Caco-2 (cell line): ENCODE measurements around the gene RUVBL1. TPM values are rescaled to one million over a fixed set of nuclear protein-coding genes. Genes with fewer than 3 reads are reported as not detected.

Source experiments
- BruUV-seq: library from RNA; stranded (reverse); fragments of 400-500 nt; replicated peaks from 2 replicates; lab custom pipeline; 2021; lab: Mats Ljungman, UMichigan
- CTCF ChIA-PET: fragments of 300-600 bp; sonication (Branson Sonifier 250); formaldehyde crosslinking; loops from one replicate; lab custom pipeline; 2022; ENCODE audit warnings: antibody characterized with exemption; lab: Charles Lee
- POLR2A ChIA-PET: fragments of 300-600 bp; sonication (Branson Sonifier 250); formaldehyde crosslinking; loops from one replicate; lab custom pipeline; 2022; ENCODE audit warnings: antibody characterized with exemption; lab: Charles Lee
- DNase-seq, 2 experiments: peaks; one replicate each; pipeline versions ENCODE4 v3.0.0 to v3.0.0-alpha.2; 2020 to 2022
- H3K27me3 ChIP-seq: replicated peaks from 2 replicates; pipeline ENCODE4 v1.6.0; 2011; ENCODE audit warnings: low read length; ENCODE audit not compliant: control insufficient read depth, insufficient read depth
- H3K36me3 ChIP-seq: 2 replicates; pipeline ENCODE4 v1.5.1; 2011; ENCODE audit warnings: low read length; ENCODE audit not compliant: control insufficient read depth, insufficient read depth
- H3K4me1 ChIP-seq: fragments of 250-450 bp; sonication (Bioruptor Pico); 2 replicates; pipeline ENCODE4 v1.5.1; 2020; ENCODE audit warnings: mild to moderate bottlenecking
- H3K4me3 ChIP-seq: 2 replicates; pipeline ENCODE4 v1.5.1; 2011; ENCODE audit warnings: low read depth, mild to moderate bottlenecking, control low read depth, low read length
- H3K9me3 ChIP-seq: fragments of 250-450 bp; sonication (Bioruptor Pico); 2 replicates; pipeline ENCODE4 v1.5.1; 2020; ENCODE audit warnings: mild to moderate bottlenecking, moderate library complexity
- H3K27ac Mint-ChIP-seq: one replicate; pipeline ENCODE4 v1.8.0; 2022; ENCODE audit warnings: mixed read lengths; ENCODE audit not compliant: unreplicated experiment
- H3K27me3 Mint-ChIP-seq: one replicate; pipeline ENCODE4 v1.8.0; 2022; ENCODE audit warnings: mixed read lengths; ENCODE audit not compliant: insufficient read depth, unreplicated experiment
- H3K36me3 Mint-ChIP-seq: one replicate; pipeline ENCODE4 v1.8.0; 2022; ENCODE audit warnings: mild to moderate bottlenecking, mixed read lengths; ENCODE audit not compliant: insufficient read depth, unreplicated experiment
- H3K4me1 Mint-ChIP-seq: one replicate; pipeline ENCODE4 v1.8.0; 2022; ENCODE audit warnings: low read depth, mixed read lengths; ENCODE audit not compliant: unreplicated experiment
- H3K4me3 Mint-ChIP-seq: one replicate; pipeline ENCODE4 v1.8.0; 2022; ENCODE audit warnings: mild to moderate bottlenecking, moderate library complexity, mixed read lengths; ENCODE audit not compliant: unreplicated experiment
- H3K9me3 Mint-ChIP-seq: one replicate; pipeline ENCODE4 v1.8.0; 2022; ENCODE audit warnings: mixed read lengths; ENCODE audit not compliant: unreplicated experiment
- intact Hi-C: fragments of 100-400 bp; cut with micrococcal nuclease; formaldehyde crosslinking; loops from one replicate; pipeline ENCODE4 v1.10.0; 2022; ENCODE audit not compliant: unreplicated experiment
- total RNA-seq: library from RNA; stranded (reverse); gene quantifications from 2 replicates; pipeline ENCODE4 v1.2.3, GENCODE V29; 2022
- TF ChIP-seq, protein P1 (sequence below), 2 experiments: fragments of 200-600 bp in 1 of 2; IDR thresholded peaks; 1 replicate in 1 of 2; 2 replicates in 1 of 2; pipeline versions ENCODE4 v1.5.1 to v1.8.0; 2011 to 2022; ENCODE audit warnings: antibody characterized with exemption in 1 of 2, control low read depth in 1 of 2, inconsistent platforms in 1 of 2, low read depth in 1 of 2, low read length in 1 of 2, mild to moderate bottlenecking in 1 of 2, moderate library complexity in 1 of 2; ENCODE audit not compliant: insufficient read depth in 1 of 2, severe bottlenecking in 1 of 2, unreplicated experiment in 1 of 2

Gene RUVBL1
- total RNA-seq, 1 experiment from 2014 or later: 56.4 TPM

DNA sequence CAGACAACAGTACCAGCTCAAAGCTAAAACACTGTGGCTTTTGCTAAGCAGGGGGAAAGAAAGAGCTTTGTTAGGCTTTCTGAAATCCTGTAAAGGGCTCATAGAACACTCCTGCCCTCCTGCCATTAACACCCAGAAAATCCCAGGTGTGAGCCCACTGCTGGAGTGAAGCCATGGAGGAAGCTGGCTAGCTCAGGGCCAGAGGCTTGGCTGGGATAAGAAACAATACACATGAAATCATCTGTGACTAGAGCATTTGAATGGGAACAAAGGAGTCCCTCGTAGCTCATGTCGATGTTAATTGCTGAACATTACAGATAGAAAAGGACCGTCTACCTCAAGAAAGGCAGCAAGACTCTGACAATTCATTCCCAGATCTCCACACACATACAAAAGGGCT is 23.5 kb downstream of the RUVBL1 start:
- H3K27ac Mint-ChIP-seq: no peak overlapping the region
- H3K27me3 Mint-ChIP-seq: no peaks in the 10 kb centered on the region
- no peaks in the 10 kb centered on the region for H3K9me3 ChIP-seq
- H3K27me3 ChIP-seq: no peaks in the 10 kb centered on the region
- TF ChIP-seq, protein P1, sequence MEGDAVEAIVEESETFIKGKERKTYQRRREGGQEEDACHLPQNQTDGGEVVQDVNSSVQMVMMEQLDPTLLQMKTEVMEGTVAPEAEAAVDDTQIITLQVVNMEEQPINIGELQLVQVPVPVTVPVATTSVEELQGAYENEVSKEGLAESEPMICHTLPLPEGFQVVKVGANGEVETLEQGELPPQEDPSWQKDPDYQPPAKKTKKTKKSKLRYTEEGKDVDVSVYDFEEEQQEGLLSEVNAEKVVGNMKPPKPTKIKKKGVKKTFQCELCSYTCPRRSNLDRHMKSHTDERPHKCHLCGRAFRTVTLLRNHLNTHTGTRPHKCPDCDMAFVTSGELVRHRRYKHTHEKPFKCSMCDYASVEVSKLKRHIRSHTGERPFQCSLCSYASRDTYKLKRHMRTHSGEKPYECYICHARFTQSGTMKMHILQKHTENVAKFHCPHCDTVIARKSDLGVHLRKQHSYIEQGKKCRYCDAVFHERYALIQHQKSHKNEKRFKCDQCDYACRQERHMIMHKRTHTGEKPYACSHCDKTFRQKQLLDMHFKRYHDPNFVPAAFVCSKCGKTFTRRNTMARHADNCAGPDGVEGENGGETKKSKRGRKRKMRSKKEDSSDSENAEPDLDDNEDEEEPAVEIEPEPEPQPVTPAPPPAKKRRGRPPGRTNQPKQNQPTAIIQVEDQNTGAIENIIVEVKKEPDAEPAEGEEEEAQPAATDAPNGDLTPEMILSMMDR (IDR thresholded peaks at IDR 0.05; ENCODE audit: insufficient read depth in 1 of 2, low read depth in 1 of 2, low read length in 1 of 2, severe bottlenecking in 1 of 2, unreplicated experiment in 1 of 2): no peak
- H3K9me3 Mint-ChIP-seq: no peaks in the 10 kb centered on the region
- peaks cover 43% of the 10 kb centered on the region for H3K36me3 Mint-ChIP-seq
- BruUV-seq: no TSS peak
- ChIA-PET CTCF (no interaction called here), POLR2A (no interaction called here)
- peaks cover 15% of the 10 kb centered on the region for H3K4me1 Mint-ChIP-seq
- no peak overlapping the region for H3K4me3 Mint-ChIP-seq
- H3K4me3 ChIP-seq: no peak overlapping the region
- peaks cover 2% of the 10 kb centered on the region; the same call in 1 of the 2 replicates for H3K36me3 ChIP-seq
- intact Hi-C loops: no loop called here
- DNase-seq: no peak
- peaks cover 18% of the 10 kb centered on the region; the same call in 1 of the 2 replicates for H3K4me1 ChIP-seq

DNA sequence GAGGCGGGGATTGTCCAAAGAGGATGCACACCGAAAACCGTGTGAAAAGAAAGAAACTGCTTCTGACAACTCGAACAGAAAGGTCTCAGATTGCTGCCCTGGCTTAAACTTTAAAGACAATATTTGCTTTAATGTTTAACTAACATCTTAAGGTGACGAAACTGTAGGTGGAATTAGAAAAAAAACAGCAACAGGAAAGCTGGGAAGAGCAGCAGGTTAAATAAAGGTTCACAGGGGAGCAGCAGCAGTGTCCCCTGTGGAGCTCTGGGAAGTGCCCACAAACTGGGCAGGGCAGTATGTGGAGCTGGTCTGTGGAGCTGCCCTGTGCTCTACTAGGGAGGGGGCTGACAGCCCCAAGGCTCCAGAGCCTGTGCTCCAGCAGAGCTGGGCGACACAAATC is 25.4 kb downstream of the RUVBL1 start:
- TF ChIP-seq, protein P1 (IDR thresholded peaks at IDR 0.05; ENCODE audit: insufficient read depth in 1 of 2, low read depth in 1 of 2, low read length in 1 of 2, severe bottlenecking in 1 of 2, unreplicated experiment in 1 of 2): no peak
- peaks cover 2% of the 10 kb centered on the region; the same call in 1 of the 2 replicates for H3K36me3 ChIP-seq
- peak overlapping the region; percentile 29 for H3K27ac Mint-ChIP-seq

GRCh38 chr3:128095222-128095703 is 28.3 kb downstream of the RUVBL1 start:
- POLR2A ChIA-PET: interaction anchor here (1.0 kb wide), 1 partner anchor 38 kb away, joined by 3 read pairs; no protein-coding TSS in a partner anchor
- peaks cover 2% of the 10 kb centered on the region; the same call in 1 of the 2 replicates for H3K36me3 ChIP-seq
- peaks cover 18% of the 10 kb centered on the region; the same call in 1 of the 2 replicates for H3K4me1 ChIP-seq

More for the DNA sequence above, 25.4 kb downstream of the RUVBL1 start:
- Mint-ChIP-seq H3K4me1 (peaks cover 15% of the 10 kb centered on the region), H3K4me3 (no peak overlapping the region), H3K9me3 (no peaks in the 10 kb centered on the region), H3K27me3 (no peaks in the 10 kb centered on the region), H3K36me3 (peaks cover 36% of the 10 kb centered on the region)
- CTCF ChIA-PET: interaction anchor here (0.6 to 1.8 kb wide), 3 partner anchors 25 to 114 kb away, joined by 3 to 8 read pairs (median 5); partner anchors contain the start of gene RUVBL1
- Histone ChIP-seq H3K27me3 (no peaks in the 10 kb centered on the region), H3K4me1 (peaks cover 18% of the 10 kb centered on the region; the same call in 1 of the 2 replicates), H3K4me3 (no peak overlapping the region), H3K9me3 (no peaks in the 10 kb centered on the region)
- BruUV-seq: no TSS peak
- peak in 1 of 2 experiments; percentile 27 for DNase-seq
- POLR2A ChIA-PET: no interaction called here
- intact Hi-C loops: loop anchor here (2.0 to 5.0 kb wide), 2 partner anchors 13 to 404 kb away; no protein-coding TSS in a partner anchor

More at GRCh38 chr3:128095222-128095703, 28.3 kb downstream of the RUVBL1 start:
- BruUV-seq: no TSS peak
- Mint-ChIP-seq H3K27ac (no peak overlapping the region), H3K4me1 (peaks cover 15% of the 10 kb centered on the region), H3K4me3 (no peak overlapping the region), H3K27me3 (no peaks in the 10 kb centered on the region), H3K9me3 (no peaks in the 10 kb centered on the region), H3K36me3 (peaks cover 22% of the 10 kb centered on the region)
- TF ChIP-seq, protein P1 (IDR thresholded peaks at IDR 0.05; ENCODE audit: insufficient read depth in 1 of 2, low read depth in 1 of 2, low read length in 1 of 2, severe bottlenecking in 1 of 2, unreplicated experiment in 1 of 2): peak; percentile 71 to 77
- Histone ChIP-seq H3K27me3 (no peaks in the 10 kb centered on the region), H3K9me3 (no peaks in the 10 kb centered on the region), H3K4me3 (no peak overlapping the region)
- DNase-seq: peak; percentile 70 to 82
- CTCF ChIA-PET: interaction anchor here (0.6 to 2.4 kb wide), 7 partner anchors 8 to 521 kb away, joined by 3 to 12 read pairs (median 4); partner anchors contain the start of gene RUVBL1
- intact Hi-C loops: loop anchor here (1.0 to 5.0 kb wide), 2 partner anchors 38 to 407 kb away; no protein-coding TSS in a partner anchor
